GM18909 (cell line): ENCODE data around the gene NPY.

Experiments used
- ATAC-seq: cut with Tn5 transposase; IDR thresholded peaks from one replicate; pipeline ENCODE4 v1.9.1; 2021; ENCODE audit warnings: mild to moderate bottlenecking; ENCODE audit not compliant: unreplicated experiment, poor library complexity

The NPY gene

GRCh38 chr7:24312588-24312987 lies 28.6 kb downstream of the NPY start:
- no peak for ATAC-seq

- ATAC-seq = no peak
These were observed 29.8 kb downstream of the NPY start for GRCh38 chr7:24313777-24314176.

- ATAC-seq = no peak
These were observed 32.4 kb downstream of the NPY start for GRCh38 chr7:24316340-24316739.

GRCh38 chr7:24318326-24318725 lies 34.3 kb downstream of the NPY start:
- ATAC-seq = no peak

GRCh38 chr7:24319209-24319608 lies 35.2 kb downstream of the NPY start:
- ATAC-seq = no peak

GRCh38 chr7:24323961-24324480 lies 40.0 kb downstream of the NPY start:
- ATAC-seq = no peak

GRCh38 chr7:24325708-24326107 lies 41.7 kb downstream of the NPY start:
- ATAC-seq = peak; percentile 89

GRCh38 chr7:24328050-24328449 lies 44.1 kb downstream of the NPY start:
- no peak for ATAC-seq

- ATAC-seq = no peak
These were observed 44.9 kb downstream of the NPY start for GRCh38 chr7:24328894-24329293.

GRCh38 chr7:24334012-24334411 lies 50.0 kb downstream of the NPY start:
- no peak for ATAC-seq

GRCh38 chr7:24334627-24335026 lies 50.6 kb downstream of the NPY start:
- no peak for ATAC-seq

GRCh38 chr7:24336461-24336860 lies 52.5 kb downstream of the NPY start:
- no peak for ATAC-seq

- ATAC-seq = no peak
These were observed 53.2 kb downstream of the NPY start for GRCh38 chr7:24337180-24337579.

- ATAC-seq = no peak
These were observed 55.6 kb downstream of the NPY start for GRCh38 chr7:24339575-24339974.

- no peak for ATAC-seq
These were observed 56.7 kb downstream of the NPY start for GRCh38 chr7:24340727-24341126.
